ENCODE data around the gene ARRDC2.

DNA sequence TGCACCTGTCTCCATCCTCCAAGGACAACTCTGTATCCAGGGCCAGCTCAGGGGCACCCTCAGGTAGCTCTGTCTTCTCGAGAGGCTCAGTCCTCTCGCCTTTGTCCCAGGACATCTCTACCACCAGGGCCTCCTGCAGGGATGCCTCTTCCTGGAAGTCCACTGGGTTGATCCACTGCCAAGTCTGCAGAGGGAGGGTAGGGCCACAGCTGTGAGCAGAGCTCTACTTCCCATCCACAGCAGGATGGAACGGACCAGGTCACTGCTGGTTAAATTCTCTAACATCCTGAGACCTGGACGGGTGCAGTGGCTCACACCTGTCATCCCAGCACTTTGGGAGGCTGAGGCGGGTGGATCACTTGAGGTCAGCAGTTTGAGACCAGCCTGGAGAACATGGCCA is 51.9 kb downstream of the ARRDC2 start:
- TF ChIP-seq, protein P1, sequence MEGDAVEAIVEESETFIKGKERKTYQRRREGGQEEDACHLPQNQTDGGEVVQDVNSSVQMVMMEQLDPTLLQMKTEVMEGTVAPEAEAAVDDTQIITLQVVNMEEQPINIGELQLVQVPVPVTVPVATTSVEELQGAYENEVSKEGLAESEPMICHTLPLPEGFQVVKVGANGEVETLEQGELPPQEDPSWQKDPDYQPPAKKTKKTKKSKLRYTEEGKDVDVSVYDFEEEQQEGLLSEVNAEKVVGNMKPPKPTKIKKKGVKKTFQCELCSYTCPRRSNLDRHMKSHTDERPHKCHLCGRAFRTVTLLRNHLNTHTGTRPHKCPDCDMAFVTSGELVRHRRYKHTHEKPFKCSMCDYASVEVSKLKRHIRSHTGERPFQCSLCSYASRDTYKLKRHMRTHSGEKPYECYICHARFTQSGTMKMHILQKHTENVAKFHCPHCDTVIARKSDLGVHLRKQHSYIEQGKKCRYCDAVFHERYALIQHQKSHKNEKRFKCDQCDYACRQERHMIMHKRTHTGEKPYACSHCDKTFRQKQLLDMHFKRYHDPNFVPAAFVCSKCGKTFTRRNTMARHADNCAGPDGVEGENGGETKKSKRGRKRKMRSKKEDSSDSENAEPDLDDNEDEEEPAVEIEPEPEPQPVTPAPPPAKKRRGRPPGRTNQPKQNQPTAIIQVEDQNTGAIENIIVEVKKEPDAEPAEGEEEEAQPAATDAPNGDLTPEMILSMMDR (conservative IDR thresholded peaks at IDR 0.05), result no peak
- TF ChIP-seq EZH2 (IDR thresholded peaks at IDR 0.05; ENCODE audit: low read depth), result no peak

Data from PC-9 (cell line).